HG03342 (cell line): ENCODE measurements around the gene PAEP.
"Not testable (repeated sequence)": the region's sequence is repeated elsewhere in the genome, so short reads cannot be mapped to it uniquely, and the experiment has no call there.

Source experiments
- ATAC-seq: cut with Tn5 transposase; IDR thresholded peaks from one replicate; pipeline ENCODE4 v1.9.1; 2021; ENCODE audit warnings: mild to moderate bottlenecking, moderate library complexity; ENCODE audit not compliant: unreplicated experiment

PAEP gene

GRCh38 chr9:135525241-135526088 lies 36.1 kb upstream of the PAEP start:
- no peak for ATAC-seq

- no peak for ATAC-seq
These were observed 35.3 kb upstream of the PAEP start for GRCh38 chr9:135526089-135526729.

GRCh38 chr9:135526730-135527571 lies 34.6 kb upstream of the PAEP start:
- no peak for ATAC-seq

GRCh38 chr9:135528842-135529435 lies 32.6 kb upstream of the PAEP start:
- not testable (repeated sequence) for ATAC-seq

- no peak for ATAC-seq
These were observed 31.4 kb upstream of the PAEP start for GRCh38 chr9:135530146-135530545.

- ATAC-seq = no peak
These were observed 30.5 kb upstream of the PAEP start for GRCh38 chr9:135531096-135531495.

- ATAC-seq = no peak
These were observed 28.4 kb upstream of the PAEP start for GRCh38 chr9:135533113-135533512.

- no peak for ATAC-seq
These were observed 27.9 kb upstream of the PAEP start for GRCh38 chr9:135533674-135534073.

GRCh38 chr9:135534192-135534711 lies 27.3 kb upstream of the PAEP start:
- ATAC-seq = not testable (repeated sequence)

- not testable (repeated sequence) for ATAC-seq
These were observed 26.7 kb upstream of the PAEP start for GRCh38 chr9:135534826-135535225.

GRCh38 chr9:135535631-135536030 lies 25.9 kb upstream of the PAEP start:
- ATAC-seq = not testable (repeated sequence)

- ATAC-seq = no peak
These were observed 25.3 kb upstream of the PAEP start for GRCh38 chr9:135536216-135536615.

GRCh38 chr9:135543262-135543894 lies 18.2 kb upstream of the PAEP start:
- not testable (repeated sequence) for ATAC-seq

- ATAC-seq = no peak
These were observed 16.4 kb upstream of the PAEP start for GRCh38 chr9:135544981-135545635.

- not testable (repeated sequence) for ATAC-seq
These were observed 15.8 kb upstream of the PAEP start, which contains the start of gene OBP2A for GRCh38 chr9:135545646-135546176. Gene OBP2A, plus strand, starts transcription at chr9:135546126. Its CDS starts 55 bp downstream, at chr9:135546181.

GRCh38 chr9:135546792-135547617 lies 14.6 kb upstream of the PAEP start:
- ATAC-seq = not testable (repeated sequence)

- ATAC-seq = no peak
These were observed 13.5 kb upstream of the PAEP start for GRCh38 chr9:135547756-135548736.
